Activated T-cell treated with anti-CD3 and anti-CD28 coated beads, Interleukin-2, amount 50 U/mL, for 4 hours (primary cell): ENCODE measurements around the gene NSF. TPM values are rescaled to one million over a fixed set of nuclear protein-coding genes. Genes with fewer than 3 reads are reported as not detected.

ENCODE experiments used
- ATAC-seq, 2 donors: fragments of 200-7000 bp; cut with Tn5 transposase; one replicate each; pipeline ENCODE4 v1.10.0; 2021
- DNase-seq: peaks from one replicate; pipeline ENCODE4 v3.0.0-alpha.2; 2020
- H3K27me3 Mint-ChIP-seq: one replicate; pipeline ENCODE4 v1.8.0; 2021; ENCODE audit warnings: low read depth, mixed read lengths
- H3K36me3 Mint-ChIP-seq: one replicate; pipeline ENCODE4 v1.8.0; 2022; ENCODE audit warnings: mixed read lengths; ENCODE audit not compliant: insufficient read depth
- H3K4me1 Mint-ChIP-seq: one replicate; pipeline ENCODE4 v1.8.0; 2021; ENCODE audit warnings: low read depth, mixed read lengths
- H3K4me3 Mint-ChIP-seq: one replicate; pipeline ENCODE4 v1.8.0; 2021; ENCODE audit warnings: mild to moderate bottlenecking, moderate library complexity, mixed read lengths
- H3K9me3 Mint-ChIP-seq: one replicate; pipeline ENCODE4 v1.8.0; 2021; ENCODE audit warnings: mixed read lengths
- total RNA-seq, 3 donors: library from RNA; stranded (reverse); gene quantifications; one replicate each; pipeline ENCODE4 v1.2.1, GENCODE V29; 2021

NSF gene
- total RNA-seq, 3 donors from 2014 or later: 24.0 to 28.1 (median 25.2) TPM

DNA sequence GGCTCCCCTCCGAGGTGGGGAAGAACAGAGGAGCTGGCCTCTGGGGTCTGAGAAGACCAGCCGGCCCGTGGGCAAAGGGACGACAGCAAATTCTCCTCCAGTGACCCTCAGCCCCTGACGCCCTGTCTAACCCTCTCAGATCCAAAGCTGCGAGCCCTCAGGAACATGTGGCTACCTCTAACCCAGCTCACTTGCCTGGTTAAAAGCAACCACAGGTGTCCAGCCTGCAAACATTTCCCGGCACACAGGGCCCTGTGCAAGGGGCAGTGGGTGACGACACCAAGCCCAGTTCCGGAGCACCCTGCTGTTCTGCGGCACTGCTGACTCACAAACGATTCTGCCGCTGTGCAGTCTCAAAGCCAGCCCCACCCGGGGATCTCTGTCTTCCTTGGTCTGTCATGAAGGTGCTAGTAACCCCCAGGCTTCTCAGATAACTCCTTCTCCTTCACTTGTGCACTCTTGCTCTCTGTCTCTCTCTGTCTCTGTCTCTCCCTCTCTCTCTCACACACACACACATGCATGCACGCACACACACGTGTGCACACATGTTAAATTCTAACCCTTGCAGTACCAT is 205.0 kb downstream of the NSF start:
- no peak overlapping the region for H3K4me3 Mint-ChIP-seq
- DNase-seq: no peak
- ATAC-seq: no peak
- H3K4me1 Mint-ChIP-seq: no peaks in the 10 kb centered on the region
- no peaks in the 10 kb centered on the region for H3K9me3 Mint-ChIP-seq
- H3K36me3 Mint-ChIP-seq: no peaks in the 10 kb centered on the region
- H3K27me3 Mint-ChIP-seq: peaks cover 31% of the 10 kb centered on the region

DNA sequence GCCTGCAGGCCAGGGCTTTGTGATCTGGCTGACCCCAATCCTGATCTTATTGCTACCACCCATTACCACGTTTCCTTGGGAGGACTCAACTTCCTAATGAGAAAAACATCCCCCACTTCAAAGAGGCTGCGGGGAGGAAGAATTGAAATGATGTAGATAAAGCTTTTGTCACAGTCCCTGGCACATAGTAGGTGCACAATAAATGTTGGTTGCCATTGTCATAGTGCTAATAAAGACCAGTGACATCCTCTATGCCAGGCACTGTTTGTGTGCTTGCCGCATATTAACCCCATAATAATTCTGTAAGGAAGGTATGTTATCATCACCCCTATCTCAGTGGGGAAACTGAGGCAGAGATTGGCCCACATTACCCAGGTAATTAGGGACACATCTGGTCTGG is 205.6 kb downstream of the NSF start:
- Mint-ChIP-seq H3K27me3 (peaks cover 25% of the 10 kb centered on the region), H3K36me3 (no peaks in the 10 kb centered on the region), H3K4me3 (no peak overlapping the region), H3K4me1 (no peaks in the 10 kb centered on the region), H3K9me3 (no peaks in the 10 kb centered on the region)
- DNase-seq (no peak), ATAC-seq (no peak)

DNA sequence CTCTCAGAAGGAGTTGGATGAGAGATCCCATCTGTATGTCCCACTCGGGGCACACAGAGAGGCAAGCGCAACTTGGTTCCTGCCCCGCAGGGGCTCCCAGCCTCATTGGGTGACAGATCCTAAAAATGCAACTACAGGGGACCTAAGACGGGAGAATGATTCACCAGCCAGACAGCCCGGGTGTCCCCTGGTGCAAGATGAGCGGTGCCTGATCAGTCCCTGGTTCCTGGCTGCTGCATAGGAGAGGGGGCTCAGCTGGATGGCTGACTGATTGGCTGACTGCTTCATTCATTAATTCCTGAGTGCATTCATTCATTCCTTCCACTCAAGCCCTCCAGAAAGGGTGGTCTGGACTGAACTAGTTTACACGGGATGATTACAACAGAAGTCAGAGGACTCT is 206.1 kb downstream of the NSF start:
- Mint-ChIP-seq H3K9me3 (no peaks in the 10 kb centered on the region), H3K27me3 (peaks cover 22% of the 10 kb centered on the region), H3K4me3 (no peak overlapping the region), H3K4me1 (no peaks in the 10 kb centered on the region), H3K36me3 (no peaks in the 10 kb centered on the region)
- DNase-seq: no peak
- ATAC-seq: no peak

DNA sequence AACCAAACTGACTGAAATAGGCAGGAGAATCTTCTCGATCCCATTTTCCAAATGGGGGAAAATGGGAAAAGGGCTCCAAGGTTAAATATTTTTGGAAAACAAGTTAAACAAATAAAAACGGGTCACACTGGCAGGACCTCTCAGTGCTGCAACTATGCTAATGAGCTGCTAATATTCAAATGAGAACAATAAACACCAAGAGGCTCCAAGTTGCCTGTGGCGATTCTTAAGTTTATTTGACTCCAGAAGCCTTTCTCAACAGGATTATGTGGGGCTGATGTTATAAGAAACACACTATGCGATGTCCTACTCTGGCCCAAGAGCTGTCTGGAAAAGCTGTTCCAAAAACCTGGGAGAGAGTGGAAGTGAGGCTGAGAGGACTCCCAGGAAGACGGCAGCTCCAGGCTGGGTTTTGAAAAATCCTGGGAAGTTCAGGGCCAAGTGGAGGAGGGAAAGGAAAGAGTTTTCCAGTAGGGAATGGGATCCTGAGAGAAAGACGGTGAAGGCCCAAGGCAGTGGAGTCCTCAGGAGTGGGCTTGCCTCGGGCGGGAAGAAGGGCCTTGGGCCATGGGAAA is 206.6 kb downstream of the NSF start:
- H3K4me3 Mint-ChIP-seq: no peak overlapping the region
- H3K9me3 Mint-ChIP-seq: no peaks in the 10 kb centered on the region
- peaks cover 17% of the 10 kb centered on the region for H3K27me3 Mint-ChIP-seq
- H3K36me3 Mint-ChIP-seq: no peaks in the 10 kb centered on the region
- no peak for DNase-seq
- no peak for ATAC-seq
- H3K4me1 Mint-ChIP-seq: no peaks in the 10 kb centered on the region

DNA sequence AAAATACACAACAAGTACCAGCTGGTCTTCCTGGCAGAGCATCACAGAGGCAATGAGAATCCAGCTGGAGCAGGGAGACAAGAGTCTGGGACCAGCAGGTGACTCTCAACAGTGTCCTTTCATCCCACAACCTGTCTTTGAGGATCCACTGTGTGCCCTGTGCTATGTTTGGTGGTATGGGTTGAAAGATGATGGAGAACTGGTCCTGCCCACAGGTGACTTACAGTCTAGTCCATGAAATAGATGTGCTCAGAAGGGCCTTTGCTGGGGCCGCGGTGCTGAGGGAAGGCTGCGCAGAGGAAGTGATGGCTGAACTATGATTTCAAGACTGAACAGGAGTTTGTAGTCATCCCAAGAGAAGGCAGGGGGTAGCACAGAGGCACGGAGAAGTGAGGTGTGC is 210.1 kb downstream of the NSF start:
- H3K4me3 Mint-ChIP-seq: no peak overlapping the region
- H3K9me3 Mint-ChIP-seq: no peaks in the 10 kb centered on the region
- DNase-seq: no peak
- ATAC-seq: no peak
- H3K27me3 Mint-ChIP-seq: peaks cover 9% of the 10 kb centered on the region
- no peaks in the 10 kb centered on the region for H3K36me3 Mint-ChIP-seq
- H3K4me1 Mint-ChIP-seq: no peaks in the 10 kb centered on the region

DNA sequence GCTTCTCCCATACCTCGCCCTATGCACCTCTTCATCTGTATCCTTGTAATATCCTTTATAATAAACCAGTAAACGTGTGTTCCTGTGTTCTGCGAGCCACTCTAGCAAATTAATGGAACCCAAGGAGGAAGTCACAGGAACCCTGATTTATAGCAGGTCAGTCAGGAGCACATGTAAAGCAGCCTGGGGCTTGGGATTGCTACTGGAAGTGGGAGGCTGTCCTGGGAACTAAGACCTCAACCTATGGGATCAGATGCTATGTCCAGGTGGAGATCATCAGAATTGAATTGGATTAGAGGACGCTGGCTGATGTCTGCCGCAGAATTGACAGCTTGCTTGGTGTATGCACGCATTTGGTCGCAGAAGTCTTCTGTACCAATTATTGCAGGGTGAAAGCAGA is 212.3 kb downstream of the NSF start:
- Mint-ChIP-seq H3K9me3 (no peaks in the 10 kb centered on the region), H3K4me3 (no peak overlapping the region), H3K4me1 (no peaks in the 10 kb centered on the region), H3K27me3 (peaks cover 4% of the 10 kb centered on the region), H3K36me3 (no peaks in the 10 kb centered on the region)
- ATAC-seq: no peak
- no peak for DNase-seq

DNA sequence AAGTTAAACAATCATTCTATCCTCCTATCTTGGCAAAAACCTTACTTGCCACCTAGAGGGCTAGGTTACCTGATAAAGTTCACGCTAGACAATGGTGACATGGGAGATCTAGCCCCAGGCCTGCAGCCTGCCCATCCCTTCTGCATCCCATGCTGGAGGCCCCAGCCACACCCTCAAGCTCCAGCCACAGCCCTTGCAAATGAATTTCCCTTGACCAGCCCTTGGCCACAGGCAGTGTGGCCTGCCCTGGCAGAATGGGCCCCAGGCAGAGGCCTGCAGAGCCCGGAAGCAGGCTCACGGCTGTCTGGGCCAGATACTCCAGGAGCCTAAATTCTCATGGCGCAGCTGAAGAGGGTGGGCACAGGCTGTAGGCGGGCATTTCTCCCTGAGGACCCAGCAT is 213.1 kb downstream of the NSF start:
- DNase-seq (no peak), ATAC-seq (no peak)
- H3K4me3 Mint-ChIP-seq: no peak overlapping the region
- no peaks in the 10 kb centered on the region for H3K36me3 Mint-ChIP-seq
- no peaks in the 10 kb centered on the region for H3K9me3 Mint-ChIP-seq
- no peaks in the 10 kb centered on the region for H3K4me1 Mint-ChIP-seq
- peaks cover 4% of the 10 kb centered on the region for H3K27me3 Mint-ChIP-seq

DNA sequence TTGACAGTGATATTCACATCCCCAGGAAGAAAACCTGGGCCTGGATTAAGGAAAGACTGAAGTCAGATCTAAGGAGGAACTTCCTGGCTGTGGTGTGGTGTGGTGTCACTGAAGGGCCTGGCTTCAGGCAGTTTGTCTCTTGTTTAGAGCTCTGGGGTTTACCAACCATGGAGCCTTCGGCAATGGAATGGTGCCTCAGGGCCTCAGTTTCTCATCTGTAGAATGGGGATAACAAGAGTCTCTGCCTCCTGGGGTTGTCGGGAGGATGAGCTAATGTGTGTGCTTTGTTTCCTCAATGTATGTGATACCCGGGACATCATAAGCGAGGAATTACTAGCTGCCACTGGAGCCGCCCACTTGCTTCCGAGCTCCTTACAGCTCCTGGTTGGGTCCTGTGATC is 215.3 kb downstream of the NSF start:
- Mint-ChIP-seq H3K4me3 (no peak overlapping the region), H3K4me1 (no peaks in the 10 kb centered on the region), H3K27me3 (peaks cover 4% of the 10 kb centered on the region)

More for the DNA sequence above, 215.3 kb downstream of the NSF start:
- ATAC-seq (no peak), DNase-seq (no peak)
- Mint-ChIP-seq H3K9me3 (no peaks in the 10 kb centered on the region), H3K36me3 (no peaks in the 10 kb centered on the region)

Other genes starting within 250 kb of the NSF start
- gene ARL17B, start 228.9 kb upstream of the NSF start, total RNA-seq: 10 to 100 TPM in 2 of 3 donors, 1 to 10 TPM in 1; 7.9 to 17.2 (median 12.4) TPM
- gene LRRC37A2, start 78.2 kb upstream of the NSF start, total RNA-seq: 1 to 10 TPM; 1.7 to 6.0 (median 3.5) TPM
- 10 to 100 TPM in 1 of 3 donors, 1 to 10 TPM in 2; 3.9 to 11.7 (median 8.5) TPM for gene ARL17A, start 11.0 kb upstream of the NSF start, total RNA-seq
- gene WNT3, start 228.0 kb downstream of the NSF start, total RNA-seq: under 1 TPM in 1 of 3 donors, not detected in 2; 0.08 TPM